ENCODE results near the gene SPINK5.

SPINK5 gene

DNA sequence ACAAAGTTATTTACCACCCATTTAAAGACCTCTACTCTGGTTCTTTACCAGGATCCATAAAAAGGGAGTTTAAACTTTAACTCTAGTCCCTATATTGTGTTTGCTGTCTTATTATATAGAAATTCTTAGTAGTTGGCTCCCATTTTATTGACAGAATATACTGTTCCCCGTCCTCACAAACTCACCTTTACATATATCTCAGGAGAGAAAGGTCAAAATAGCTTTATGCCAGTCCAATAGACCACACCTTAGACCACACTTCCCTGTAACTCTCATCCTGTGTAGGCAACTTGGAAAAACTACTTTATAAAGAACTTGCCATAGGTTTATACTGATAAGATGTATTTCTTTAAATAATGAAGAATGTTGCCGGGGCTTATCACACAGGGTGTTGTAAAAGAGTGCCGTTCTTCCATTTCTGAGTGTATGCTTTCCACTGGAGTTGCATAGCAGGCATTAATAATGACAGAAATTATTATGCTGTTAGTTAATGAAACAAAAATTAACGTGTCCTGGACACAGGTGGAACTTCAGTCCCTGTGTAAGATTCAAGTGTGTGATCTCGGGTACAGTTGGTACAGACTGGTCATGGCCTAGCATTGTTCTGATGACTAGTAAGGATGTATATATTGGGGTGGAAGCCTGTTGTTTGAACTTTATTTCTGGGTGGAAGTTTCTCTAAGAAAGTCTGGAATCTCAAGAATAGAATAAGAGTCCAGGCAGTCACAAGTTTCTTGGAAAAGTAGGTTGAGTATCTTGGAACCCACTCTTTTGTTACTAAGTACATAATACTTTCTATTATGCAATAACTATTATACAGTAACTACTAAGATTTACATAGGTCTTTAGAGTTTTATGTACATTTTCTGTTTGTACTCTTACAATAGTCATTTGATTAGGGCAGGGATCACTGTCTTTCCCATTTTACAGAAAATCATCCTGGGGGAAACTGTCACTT is 71.6 kb downstream of the SPINK5 start:
- Histone ChIP-seq H3K4me3 (ENCODE audit: low read depth, low read length) (no peak overlapping the region), H3K9me3 (ENCODE audit: severe bottlenecking) (no peaks in the 10 kb centered on the region), H3K27me3 (ENCODE audit: insufficient read depth, low read depth, severe bottlenecking) (no peaks in the 10 kb centered on the region), H3K27ac (no peak overlapping the region), H3K36me3 (no peaks in the 10 kb centered on the region)
- DNase-seq, result no peak
- TF ChIP-seq CTCF (IDR thresholded peaks at IDR 0.05; ENCODE audit: low read depth, low read length), result no peak

DNA sequence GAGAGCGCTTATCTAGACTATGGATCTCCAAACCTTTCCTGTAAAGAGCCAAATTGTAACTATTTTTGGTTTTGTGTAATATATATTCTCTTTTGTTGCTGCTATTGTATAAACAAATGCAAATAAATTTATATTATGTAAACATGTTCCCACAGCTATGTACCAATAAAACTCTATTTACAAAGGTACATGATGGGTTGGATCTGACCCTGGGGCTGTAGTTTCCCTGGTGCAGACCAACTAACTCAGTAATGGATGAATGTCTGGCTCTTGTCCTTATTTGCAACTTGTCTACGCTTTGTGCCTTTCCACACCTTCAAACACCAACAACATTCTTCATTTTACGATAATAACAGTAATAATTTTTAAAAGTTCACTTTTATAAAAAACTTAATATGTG is 77.1 kb downstream of the SPINK5 start:
- Histone ChIP-seq H3K36me3 (no peaks in the 10 kb centered on the region), H3K27me3 (ENCODE audit: insufficient read depth, low read depth, severe bottlenecking) (no peaks in the 10 kb centered on the region), H3K9me3 (ENCODE audit: severe bottlenecking) (no peaks in the 10 kb centered on the region), H3K4me3 (ENCODE audit: low read depth, low read length) (no peak overlapping the region), H3K27ac (no peak overlapping the region)
- TF ChIP-seq CTCF (IDR thresholded peaks at IDR 0.05; ENCODE audit: low read depth, low read length), result no peak
- no peak for DNase-seq

- Histone ChIP-seq H3K36me3 (no peaks in the 10 kb centered on the region), H3K27ac (no peak overlapping the region), H3K9me3 (ENCODE audit: severe bottlenecking) (no peaks in the 10 kb centered on the region), H3K4me3 (ENCODE audit: low read depth, low read length) (no peak overlapping the region), H3K27me3 (ENCODE audit: insufficient read depth, low read depth, severe bottlenecking) (no peaks in the 10 kb centered on the region)
- no peak for DNase-seq
- TF ChIP-seq CTCF (IDR thresholded peaks at IDR 0.05; ENCODE audit: low read depth, low read length), result no peak
Observed at GRCh38 chr5:148141645-148142044, 77.9 kb downstream of the SPINK5 start.

GRCh38 chr5:148145916-148146315 is 82.1 kb downstream of the SPINK5 start:
- Histone ChIP-seq H3K27me3 (ENCODE audit: insufficient read depth, low read depth, severe bottlenecking) (no peaks in the 10 kb centered on the region), H3K36me3 (no peaks in the 10 kb centered on the region), H3K27ac (no peak overlapping the region), H3K4me3 (ENCODE audit: low read depth, low read length) (no peak overlapping the region), H3K9me3 (ENCODE audit: severe bottlenecking) (no peaks in the 10 kb centered on the region)
- DNase-seq, result no peak
- no peak for TF ChIP-seq CTCF (IDR thresholded peaks at IDR 0.05; ENCODE audit: low read depth, low read length)

GRCh38 chr5:148146487-148146886 is 82.7 kb downstream of the SPINK5 start:
- no peak overlapping the region for H3K27ac ChIP-seq

More at GRCh38 chr5:148146487-148146886, 82.7 kb downstream of the SPINK5 start:
- no peak for TF ChIP-seq CTCF (IDR thresholded peaks at IDR 0.05; ENCODE audit: low read depth, low read length)
- Histone ChIP-seq H3K27me3 (ENCODE audit: insufficient read depth, low read depth, severe bottlenecking) (no peaks in the 10 kb centered on the region), H3K9me3 (ENCODE audit: severe bottlenecking) (no peaks in the 10 kb centered on the region), H3K36me3 (no peaks in the 10 kb centered on the region), H3K4me3 (ENCODE audit: low read depth, low read length) (no peak overlapping the region)
- no peak for DNase-seq
